Loucy (cell line): ENCODE data around the gene PDE8B.

Source experiments
- CTCF ChIP-seq: fragments of 200-600 bp; sonication (generic); conservative IDR thresholded peaks from 2 replicates; pipeline ENCODE4 v1.5.1; 2014; ENCODE audit warnings: mild to moderate bottlenecking, antibody characterized with exemption, low read length
- EZH2phosphoT487 ChIP-seq: fragments of 200-600 bp; IDR thresholded peaks from 2 replicates; pipeline ENCODE4 v1.6.1; 2018; ENCODE audit warnings: antibody characterized with exemption, mild to moderate bottlenecking, moderate library complexity, borderline replicate concordance

- no peak for TF ChIP-seq CTCF
- no peak for TF ChIP-seq EZH2phosphoT487
Observed at GRCh38 chr5:77189421-77189820, 21.1 kb upstream of the PDE8B start.
